Measurements from ENCODE around the gene ZNF341.
A peak's percentile ranks its signal among the peaks of the same experiment; 100 is the strongest.

The ZNF341 gene

GRCh38 chr20:33796263-33796906 is 64.6 kb downstream of the ZNF341 start:
- no peak for DNase-seq

GRCh38 chr20:33796907-33797544 is 65.2 kb downstream of the ZNF341 start:
- DNase-seq, result no peak

GRCh38 chr20:33798444-33798843 is 66.6 kb downstream of the ZNF341 start:
- no peak for DNase-seq

- DNase-seq, result no peak
These were observed 72.1 kb downstream of the ZNF341 start for GRCh38 chr20:33803921-33804337.

GRCh38 chr20:33808388-33808787 is 76.6 kb downstream of the ZNF341 start:
- DNase-seq, result no peak

- DNase-seq, result no peak
These were observed 78.5 kb downstream of the ZNF341 start for GRCh38 chr20:33810259-33810658.

- peak; percentile 99 for DNase-seq
These were observed 79.3 kb downstream of the ZNF341 start, which contains the start of gene CHMP4B for GRCh38 chr20:33810885-33811775. TSS of gene CHMP4B (plus strand) at chr20:33811348. CDS start at chr20:33811469, 121 bp downstream.

GRCh38 chr20:33811776-33812151 is 80.0 kb downstream of the ZNF341 start:
- no peak for DNase-seq

- DNase-seq, result no peak
These were observed 80.5 kb downstream of the ZNF341 start for GRCh38 chr20:33812152-33812849.

GRCh38 chr20:33812908-33813462 is 81.2 kb downstream of the ZNF341 start:
- no peak for DNase-seq

- no peak for DNase-seq
These were observed 82.5 kb downstream of the ZNF341 start for GRCh38 chr20:33814238-33814712.

- DNase-seq, result no peak
These were observed 83.9 kb downstream of the ZNF341 start for GRCh38 chr20:33815671-33816070.

- no peak for DNase-seq
These were observed 84.4 kb downstream of the ZNF341 start for GRCh38 chr20:33816191-33816590.

- DNase-seq, result no peak
These were observed 85.6 kb downstream of the ZNF341 start for GRCh38 chr20:33817411-33817810.

- no peak for DNase-seq
These were observed 87.7 kb downstream of the ZNF341 start for GRCh38 chr20:33819456-33819855.

GRCh38 chr20:33820362-33820761 is 88.6 kb downstream of the ZNF341 start:
- DNase-seq, result no peak

- no peak for DNase-seq
These were observed 89.6 kb downstream of the ZNF341 start for GRCh38 chr20:33821270-33821836.

- DNase-seq, result no peak
These were observed 90.6 kb downstream of the ZNF341 start for GRCh38 chr20:33822423-33822822.

- no peak for DNase-seq
These were observed 91.2 kb downstream of the ZNF341 start for GRCh38 chr20:33822991-33823390.

GRCh38 chr20:33824852-33825251 is 93.1 kb downstream of the ZNF341 start:
- DNase-seq, result no peak

GRCh38 chr20:33825340-33826269 is 93.8 kb downstream of the ZNF341 start:
- DNase-seq, result no peak
